Esophagus muscularis mucosa (tissue), 4 donors: ENCODE measurements around the gene TUBGCP2.

Source experiments
- CTCF ChIP-seq, 3 experiments: fragments of 200-600 bp in 2 of 3; fragments of 450-650 bp in 1 of 3; sonication (generic) in 2 of 3; IDR thresholded peaks; one replicate each; pipeline ENCODE4 v1.5.1; 2017 to 2019; ENCODE audit warnings: antibody characterized with exemption in 3 of 3, mild to moderate bottlenecking in 2 of 3, moderate library complexity in 1 of 3
- EP300 ChIP-seq: sonication (generic); formaldehyde crosslinking; IDR thresholded peaks from one replicate; pipeline ENCODE4 v1.6.1; 2017; ENCODE audit warnings: antibody characterized with exemption
- POLR2A ChIP-seq: fragments of 450-650 bp; IDR thresholded peaks from one replicate; pipeline ENCODE4 v1.6.1; 2017; ENCODE audit warnings: antibody characterized with exemption, moderate library complexity, mild to moderate bottlenecking, low read depth
- POLR2AphosphoS5 ChIP-seq, 2 donors: sonication (generic); formaldehyde crosslinking; IDR thresholded peaks; one replicate each; pipeline ENCODE4 v1.6.1; 2017; ENCODE audit warnings: antibody characterized with exemption in 2 of 2

DNA sequence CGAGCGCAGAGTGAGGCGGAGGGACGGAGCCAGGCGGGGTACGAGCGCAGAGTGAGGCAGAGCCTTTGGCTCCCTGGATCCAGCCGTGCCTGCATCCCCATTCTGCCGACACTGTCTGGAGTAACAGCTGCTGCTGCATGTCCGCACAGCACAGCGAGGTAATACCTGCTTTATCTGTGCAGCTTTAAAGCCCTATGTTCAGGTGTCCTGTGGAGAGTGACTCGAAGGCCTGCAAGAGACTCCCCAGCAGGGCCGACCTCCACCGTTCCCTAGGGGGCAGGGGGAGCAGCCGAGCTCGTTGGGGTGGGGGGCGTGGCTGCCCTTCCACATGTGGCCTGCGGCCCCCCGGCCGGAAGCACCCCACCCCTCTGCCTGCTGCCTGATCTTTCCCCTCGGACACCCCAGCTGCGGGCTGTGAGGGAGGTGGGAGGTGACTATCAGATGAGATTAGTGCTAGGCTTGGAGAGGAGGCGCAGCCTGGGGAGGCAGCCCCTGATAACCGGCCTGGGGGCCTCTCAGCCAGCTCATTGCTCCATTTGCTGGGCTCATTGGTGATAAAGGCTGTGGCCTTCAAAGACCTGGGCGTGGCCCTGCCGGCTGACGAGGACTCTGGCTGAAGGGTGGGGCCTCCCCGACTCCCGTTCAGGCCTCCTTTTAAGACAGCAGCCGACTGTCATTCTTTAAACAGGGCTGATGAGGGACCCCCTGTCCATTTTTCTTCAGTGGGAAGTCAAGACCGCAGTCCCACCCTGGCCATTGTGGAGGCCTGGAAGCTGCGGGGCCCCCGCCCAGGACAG is 63.0 kb downstream of the TUBGCP2 start:
- no peak for TF ChIP-seq CTCF (IDR thresholded peaks at IDR 0.05)
- no peak for TF ChIP-seq EP300
- no peak for TF ChIP-seq POLR2AphosphoS5 (IDR thresholded peaks at IDR 0.05)
- TF ChIP-seq POLR2A: no peak
